KMS-11 (cell line): ENCODE measurements around the gene MEGF11.

ENCODE experiments used
- H2AFZ ChIP-seq: fragments of 200-600 bp; sonication (generic); 2 replicates; pipeline ENCODE4 v1.6.1; 2016; ENCODE audit warnings: antibody characterized with exemption, mixed run types, low read depth
- H3K27ac ChIP-seq: fragments of 200-600 bp; sonication (generic); 2 replicates; pipeline ENCODE4 v1.6.1; 2016; ENCODE audit warnings: mild to moderate bottlenecking, mixed run types
- H3K27me3 ChIP-seq: fragments of 200-600 bp; sonication (generic); 2 replicates; pipeline ENCODE4 v1.6.1; 2017; ENCODE audit warnings: mild to moderate bottlenecking, low read depth, mixed run types, moderate library complexity; ENCODE audit not compliant: insufficient read depth
- H3K36me3 ChIP-seq: fragments of 200-600 bp; sonication (generic); 2 replicates; pipeline ENCODE4 v1.6.1; 2017; ENCODE audit warnings: mild to moderate bottlenecking, mixed run types; ENCODE audit not compliant: insufficient read depth
- H3K4me1 ChIP-seq: fragments of 200-600 bp; sonication (generic); 2 replicates; pipeline ENCODE4 v1.6.1; 2016; ENCODE audit warnings: mild to moderate bottlenecking, low read depth, mixed run types; ENCODE audit not compliant: poor library complexity, severe bottlenecking
- H3K4me2 ChIP-seq: fragments of 200-600 bp; sonication (generic); 2 replicates; pipeline ENCODE4 v1.7.0; 2016; ENCODE audit warnings: mild to moderate bottlenecking, mixed run types
- H3K4me3 ChIP-seq: fragments of 200-600 bp; sonication (generic); IDR thresholded peaks from 2 replicates; pipeline ENCODE4 v1.6.1; 2017; ENCODE audit warnings: low read depth, low read length, mixed read lengths; ENCODE audit not compliant: insufficient read depth
- H3K79me2 ChIP-seq: fragments of 200-600 bp; sonication (generic); 2 replicates; pipeline ENCODE4 v1.6.1; 2016; ENCODE audit warnings: low read depth, mixed run types; ENCODE audit not compliant: insufficient read depth
- H3K9ac ChIP-seq: fragments of 200-600 bp; sonication (generic); 2 replicates; pipeline ENCODE4 v1.6.1; 2016; ENCODE audit warnings: mild to moderate bottlenecking, mixed run types
- H4K20me1 ChIP-seq: fragments of 200-600 bp; sonication (generic); 2 replicates; pipeline ENCODE4 v1.6.1; 2016; ENCODE audit warnings: mild to moderate bottlenecking, mixed run types; ENCODE audit not compliant: insufficient read depth
- CTCF ChIP-seq: fragments of 200-600 bp; sonication (generic); conservative IDR thresholded peaks from 2 replicates; pipeline ENCODE4 v1.6.1; 2017; ENCODE audit warnings: low read depth, mild to moderate bottlenecking, antibody characterized with exemption, low read length, moderate library complexity, mixed read lengths

The MEGF11 gene

DNA sequence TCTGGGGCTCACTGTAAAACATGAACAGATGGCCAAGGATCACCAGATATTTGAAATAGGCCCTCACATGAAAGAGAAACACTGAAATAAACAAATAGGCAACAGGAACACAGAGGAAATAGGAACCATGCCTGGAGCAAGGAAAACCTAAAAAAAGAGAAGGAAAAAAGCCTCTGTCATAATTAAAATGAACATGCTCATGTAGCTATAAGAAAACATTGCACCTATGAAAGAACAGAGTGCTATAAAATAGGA lies 281.9 kb downstream of the MEGF11 start:
- Histone ChIP-seq H3K4me3 (no peak overlapping the region), H3K27ac (no peak overlapping the region), H3K4me2 (no peak overlapping the region), H4K20me1 (no peaks in the 10 kb centered on the region), H3K4me1 (no peaks in the 10 kb centered on the region), H3K9ac (no peak overlapping the region), H3K79me2 (no peaks in the 10 kb centered on the region), H2AFZ (no peak overlapping the region), H3K27me3 (0 out of 2 replicates have a peak, but pooled peaks cover 2% of the 10 kb centered on the region), H3K36me3 (no peaks in the 10 kb centered on the region)
- no peak for TF ChIP-seq CTCF

DNA sequence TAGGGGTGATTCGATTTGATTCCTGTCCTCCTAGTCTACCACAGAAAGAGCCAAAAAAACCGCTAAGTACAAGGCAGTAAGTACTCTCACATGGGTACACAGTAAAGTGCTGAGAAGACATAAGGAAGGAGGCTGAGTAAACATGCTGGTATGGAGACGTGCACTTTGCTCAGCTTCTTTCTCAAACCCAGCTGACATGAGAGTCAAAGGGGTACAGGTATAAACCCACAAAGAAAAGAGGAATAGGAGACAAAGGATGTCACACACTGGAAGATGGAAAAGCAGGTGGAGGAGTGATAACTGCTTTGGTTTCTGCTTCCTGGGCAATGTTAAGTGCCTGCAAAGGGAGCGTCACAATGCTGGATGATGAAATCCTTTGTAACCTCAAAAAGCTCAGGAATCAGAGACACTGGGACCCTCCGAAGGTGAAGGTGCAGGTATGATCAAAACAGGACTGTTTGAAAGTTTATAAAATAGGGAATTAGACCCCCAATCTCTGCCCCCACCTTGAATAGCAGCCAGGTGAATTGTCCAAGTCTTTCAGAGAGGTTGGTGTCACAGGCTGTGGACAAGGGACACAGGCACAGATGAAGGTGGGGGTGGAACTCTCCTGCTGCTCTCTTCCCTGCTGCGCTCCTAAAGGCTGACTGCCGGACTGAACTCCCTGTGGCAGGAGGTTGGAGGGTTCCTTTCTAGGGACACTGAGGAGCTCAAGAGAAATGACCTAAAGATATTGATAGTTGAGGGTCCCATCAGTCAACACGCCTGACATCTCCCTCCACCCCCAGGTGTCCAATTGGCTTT lies 282.4 kb downstream of the MEGF11 start:
- no peak overlapping the region for H3K9ac ChIP-seq
- no peaks in the 10 kb centered on the region for H3K36me3 ChIP-seq
- H3K4me2 ChIP-seq, result no peak overlapping the region
- no peak overlapping the region for H2AFZ ChIP-seq
- H3K27ac ChIP-seq, result no peak overlapping the region
- H4K20me1 ChIP-seq, result no peaks in the 10 kb centered on the region
- H3K27me3 ChIP-seq, result 0 out of 2 replicates have a peak, but pooled peaks cover 2% of the 10 kb centered on the region
- TF ChIP-seq CTCF, result no peak
- H3K4me3 ChIP-seq, result no peak overlapping the region
- H3K4me1 ChIP-seq, result no peaks in the 10 kb centered on the region
- no peaks in the 10 kb centered on the region for H3K79me2 ChIP-seq

GRCh38 chr15:65969865-65970816 lies 283.4 kb downstream of the MEGF11 start:
- Histone ChIP-seq H3K27ac (no peak overlapping the region), H3K4me1 (no peaks in the 10 kb centered on the region), H3K27me3 (0 out of 2 replicates have a peak, but pooled peaks cover 2% of the 10 kb centered on the region), H3K4me3 (no peak overlapping the region), H4K20me1 (no peaks in the 10 kb centered on the region), H3K9ac (no peak overlapping the region), H3K36me3 (no peaks in the 10 kb centered on the region), H2AFZ (no peak overlapping the region), H3K79me2 (no peaks in the 10 kb centered on the region), H3K4me2 (no peak overlapping the region)
- TF ChIP-seq CTCF, result no peak

DNA sequence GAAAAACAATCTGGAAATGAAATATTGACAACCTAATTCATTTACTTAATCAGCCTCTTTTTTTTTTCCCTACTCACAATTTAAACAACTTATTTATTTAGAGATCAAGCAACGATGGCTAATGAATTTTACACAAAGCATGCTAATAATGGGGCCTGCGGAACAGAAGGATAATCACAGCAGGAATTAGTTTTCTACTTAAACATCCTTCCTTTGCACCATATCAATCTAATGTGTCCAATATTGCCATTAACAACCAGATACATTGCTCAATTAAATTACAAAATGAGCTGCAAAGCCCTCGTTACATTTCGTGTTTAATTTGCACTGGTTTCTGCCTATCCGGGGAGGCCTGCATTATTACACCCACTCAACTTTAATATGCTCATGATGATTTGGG lies 285.0 kb downstream of the MEGF11 start:
- H3K27me3 ChIP-seq, result 0 out of 2 replicates have a peak, but pooled peaks cover 2% of the 10 kb centered on the region
- TF ChIP-seq CTCF, result no peak
- H2AFZ ChIP-seq, result no peak overlapping the region
- no peak overlapping the region for H3K4me3 ChIP-seq
- H3K9ac ChIP-seq, result no peak overlapping the region
- H3K4me1 ChIP-seq, result no peaks in the 10 kb centered on the region
- H4K20me1 ChIP-seq, result no peaks in the 10 kb centered on the region
- H3K79me2 ChIP-seq, result no peaks in the 10 kb centered on the region
- H3K36me3 ChIP-seq, result no peaks in the 10 kb centered on the region
- H3K4me2 ChIP-seq, result no peak overlapping the region
- H3K27ac ChIP-seq, result no peak overlapping the region
